Measurements from ENCODE around the gene RACGAP1. TPM values are rescaled to one million over a fixed set of nuclear protein-coding genes. Genes with fewer than 3 reads are reported as not detected.

RACGAP1 gene
- total and polyA plus RNA-seq, 2 of the 4 experiments (the other 2 are of a cell fraction) = 37.9 to 110 TPM

- Histone ChIP-seq H2BK5ac (ENCODE audit: low read depth, low read length, poor library complexity, severe bottlenecking) (peak overlapping the region; percentile 20), H2BK15ac (ENCODE audit: low read depth, low read length) (no peak overlapping the region), H3K27ac (ENCODE audit: insufficient read depth, low read length) (peak overlapping the region; percentile 60; the same call in 1 of the 2 replicates), H3K9me1 (ENCODE audit: insufficient read depth, low read length) (peaks cover 7% of the 10 kb centered on the region; the same call in 1 of the 2 replicates), H3K9me3 (ENCODE audit: control insufficient read depth, insufficient read depth, low read length) (no peaks in the 10 kb centered on the region), H3K14ac (replicated peaks; ENCODE audit: low read depth, low read length) (no peak overlapping the region; the same call in 1 of the 2 replicates), H2BK120ac (ENCODE audit: low read depth, low read length) (no peak overlapping the region), H3K56ac (ENCODE audit: extremely low read depth, insufficient read depth, low read length) (no peak overlapping the region), H4K8ac (ENCODE audit: low read depth in 2 of 2, low read length in 2 of 2) (no peak overlapping the region; a peak in 1 of 4 replicates), H3K23ac (ENCODE audit: low read depth, low read length) (no peak overlapping the region), H2AK5ac (ENCODE audit: low read depth, low read length) (no peak overlapping the region), H3K9ac (ENCODE audit: low read depth, low read length) (no peak overlapping the region), H3K4me2 (ENCODE audit: low read depth, low read length) (no peak overlapping the region), H2AFZ (replicated peaks; ENCODE audit: low read length, poor library complexity) (no peak overlapping the region), H3K79me1 (ENCODE audit: low read depth in 1 of 2, low read length in 2 of 2) (peaks cover 9 to 27% of the 10 kb centered on the region in 2 experiments), H3K4me1 (ENCODE audit: control insufficient read depth, insufficient read depth, low read length) (peaks cover 6% of the 10 kb centered on the region), H3K27me3 (ENCODE audit: control insufficient read depth, insufficient read depth, low read length) (no peaks in the 10 kb centered on the region), H4K20me1 (ENCODE audit: insufficient read depth, low read length) (no peaks in the 10 kb centered on the region; the same call in none of the 2 replicates), H3K18ac (ENCODE audit: low read depth, low read length) (no peak overlapping the region), H3K4ac (ENCODE audit: low read depth, low read length) (no peak overlapping the region), H4K91ac (ENCODE audit: insufficient read depth, low read depth, low read length) (no peak overlapping the region), H3K36me3 (ENCODE audit: control insufficient read depth, insufficient read depth, low read length) (no peaks in the 10 kb centered on the region), H2BK20ac (ENCODE audit: low read depth, low read length) (no peak overlapping the region), H2AK9ac (replicated peaks; ENCODE audit: low read depth, low read length, poor library complexity) (no peak overlapping the region), H4K5ac (ENCODE audit: low read depth, low read length) (peak overlapping the region; percentile 84; the same call in 1 of the 2 replicates), H3K4me3 (ENCODE audit: insufficient read depth, low read depth, low read length) (no peak overlapping the region)
- ChIA-PET CTCF (interaction anchor here (3.3 kb wide), 1 partner anchor 19 kb away, joined by 12 read pairs; no protein-coding TSS in a partner anchor), POLR2A (ENCODE audit: unreplicated experiment) (no interaction called here)
- dilution Hi-C loops (cut with HindIII; ENCODE audit: low sequenced_read_pairs, unreplicated experiment) (no loop called here), intact Hi-C loops (cut with micrococcal nuclease) (no loop called here), in situ Hi-C loops (cut with MboI; ENCODE audit: low sequenced_read_pairs) (no loop called here)
- ATAC-seq (ENCODE audit: low read depth) (no peak), DNase-seq (no peak)
- no TSS peak for BruUV-seq (replicated peaks)
- WGBS, 2 experiments (ENCODE audit: extremely low coverage in 2 of 2, insufficient read length in 1 of 2) = no CpG with 5 or more reads among the region's 2 CpGs
- TF ChIP-seq NFE2L2 (IDR thresholded peaks at IDR 0.05; ENCODE audit: low read depth, low read length) (no peak), CHD1 (IDR thresholded peaks at IDR 0.05; ENCODE audit: low read depth, low read length) (no peak), MAFK (IDR thresholded peaks at IDR 0.05; ENCODE audit: low read depth, low read length) (no peak), FOS (IDR thresholded peaks at IDR 0.05; ENCODE audit: low read depth, low read length) (no peak), RFX5 (IDR thresholded peaks at IDR 0.05; ENCODE audit: low read depth, low read length) (no peak), RCOR1 (IDR thresholded peaks at IDR 0.05; ENCODE audit: insufficient replicate concordance, low read length) (no peak), RAD21 (IDR thresholded peaks at IDR 0.05; ENCODE audit: low read length) (no peak), POLR2A (IDR thresholded peaks at IDR 0.05; ENCODE audit: low read depth, low read length) (no peak)
These were observed 5.8 kb downstream of the RACGAP1 start for GRCh38 chr12:50019524-50019923.

Data from IMR-90 (cell line).